WERI-Rb-1 (cell line): ENCODE measurements around the gene PRR12.

Experiments used
- DNase-seq: peaks from one replicate; pipeline ENCODE4 v3.0.0-alpha.2; 2020
- H3K27ac ChIP-seq: fragments of 250-450 bp; sonication (Bioruptor Pico); 2 replicates; pipeline ENCODE4 v1.5.1; 2020; ENCODE audit warnings: mild to moderate bottlenecking, moderate library complexity
- H3K27me3 ChIP-seq: fragments of 250-450 bp; sonication (Bioruptor Pico); 2 replicates; pipeline ENCODE4 v1.5.1; 2021; ENCODE audit warnings: mild to moderate bottlenecking, low read depth, moderate library complexity; ENCODE audit not compliant: insufficient read depth, severe bottlenecking
- H3K36me3 ChIP-seq: fragments of 250-450 bp; sonication (Bioruptor Pico); 2 replicates; pipeline ENCODE4 v1.5.1; 2020; ENCODE audit warnings: mild to moderate bottlenecking, moderate library complexity
- H3K4me3 ChIP-seq: 2 replicates; pipeline ENCODE4 v1.5.1; 2011; ENCODE audit warnings: low read depth, mild to moderate bottlenecking, control low read depth, low read length
- H3K9me3 ChIP-seq: fragments of 250-450 bp; sonication (Bioruptor Pico); 2 replicates; pipeline ENCODE4 v1.5.1; 2021; ENCODE audit warnings: mild to moderate bottlenecking, moderate library complexity; ENCODE audit not compliant: severe bottlenecking
- CTCF ChIP-seq: IDR thresholded peaks from 2 replicates; pipeline ENCODE4 v1.5.1; 2011; ENCODE audit warnings: low read depth, mild to moderate bottlenecking, control low read depth, inconsistent platforms, low read length

Gene PRR12

GRCh38 chr19:49589502-49589905 is 1.5 kb upstream of the PRR12 start:
- Histone ChIP-seq H3K36me3 (peaks cover 16% of the 10 kb centered on the region), H3K27ac (no peak overlapping the region), H3K4me3 (no peak overlapping the region), H3K9me3 (no peaks in the 10 kb centered on the region), H3K27me3 (no peaks in the 10 kb centered on the region)
- TF ChIP-seq CTCF = no peak
- peak; percentile 21 for DNase-seq

GRCh38 chr19:49590071-49590970 is 661 bp upstream of the PRR12 start:
- Histone ChIP-seq H3K9me3 (no peaks in the 10 kb centered on the region), H3K27ac (peak overlapping the region; percentile 91), H3K27me3 (no peaks in the 10 kb centered on the region), H3K36me3 (peaks cover 20% of the 10 kb centered on the region), H3K4me3 (peak overlapping the region; percentile 85)
- TF ChIP-seq CTCF = no peak
- peak; percentile 98 for DNase-seq

- Histone ChIP-seq H3K9me3 (no peaks in the 10 kb centered on the region), H3K27ac (peak overlapping the region; percentile 97), H3K27me3 (no peaks in the 10 kb centered on the region), H3K4me3 (peak overlapping the region; percentile 85), H3K36me3 (peaks cover 34% of the 10 kb centered on the region)
- peak; percentile 73 for DNase-seq
- no peak for TF ChIP-seq CTCF
Measured at GRCh38 chr19:49591731-49592485, 926 bp downstream of the PRR12 start.

GRCh38 chr19:49592486-49593232 is 1.7 kb downstream of the PRR12 start:
- no peaks in the 10 kb centered on the region for H3K27me3 ChIP-seq
- H3K9me3 ChIP-seq = no peaks in the 10 kb centered on the region
- no peak for DNase-seq
- peaks cover 41% of the 10 kb centered on the region for H3K36me3 ChIP-seq
- H3K27ac ChIP-seq = peak overlapping the region; percentile 97
- H3K4me3 ChIP-seq = peak overlapping the region; percentile 85
- no peak for TF ChIP-seq CTCF

- Histone ChIP-seq H3K9me3 (no peaks in the 10 kb centered on the region), H3K36me3 (peaks cover 48% of the 10 kb centered on the region), H3K4me3 (peak overlapping the region; percentile 85), H3K27ac (peak overlapping the region; percentile 34), H3K27me3 (no peaks in the 10 kb centered on the region)
- peak; percentile 94 for DNase-seq
- TF ChIP-seq CTCF = no peak
Measured at GRCh38 chr19:49593233-49594113, 2.5 kb downstream of the PRR12 start.
